ENCODE measurements around the gene DNAJB6.

DNAJB6 gene

GRCh38 chr7:157397731-157398691 lies 61.2 kb downstream of the DNAJB6 start:
- 0 out of 2 replicates have a peak overlapping the region, but pooled peaks have one; percentile 26 for H3K27ac ChIP-seq (ENCODE audit: low read depth, low read length)
- no peak overlapping the region for H3K9ac ChIP-seq (ENCODE audit: low read length)
- H3K9me3 ChIP-seq (ENCODE audit: control insufficient read depth, insufficient read depth, low read depth, low read length): no peaks in the 10 kb centered on the region
- H3K4me3 ChIP-seq (ENCODE audit: low read depth, low read length): no peak overlapping the region
- no peaks in the 10 kb centered on the region for H3K27me3 ChIP-seq (ENCODE audit: control insufficient read depth, insufficient read depth, low read length)
- peaks cover 13% of the 10 kb centered on the region; the same call in 1 of the 2 replicates for H3K4me1 ChIP-seq (ENCODE audit: control insufficient read depth, insufficient read depth, low read length)
- H3K36me3 ChIP-seq (ENCODE audit: control insufficient read depth, insufficient read depth, low read length): peaks cover 83% of the 10 kb centered on the region

GRCh38 chr7:157399086-157399687 lies 62.4 kb downstream of the DNAJB6 start:
- Histone ChIP-seq H3K4me3 (ENCODE audit: low read depth, low read length) (no peak overlapping the region), H3K27ac (ENCODE audit: low read depth, low read length) (no peak overlapping the region), H3K9me3 (ENCODE audit: control insufficient read depth, insufficient read depth, low read depth, low read length) (no peaks in the 10 kb centered on the region), H3K27me3 (ENCODE audit: control insufficient read depth, insufficient read depth, low read length) (no peaks in the 10 kb centered on the region), H3K9ac (ENCODE audit: low read length) (no peak overlapping the region), H3K36me3 (ENCODE audit: control insufficient read depth, insufficient read depth, low read length) (peaks cover 86% of the 10 kb centered on the region), H3K4me1 (ENCODE audit: control insufficient read depth, insufficient read depth, low read length) (peaks cover 14% of the 10 kb centered on the region; the same call in 1 of the 2 replicates)

GRCh38 chr7:157400171-157400860 lies 63.5 kb downstream of the DNAJB6 start:
- Histone ChIP-seq H3K4me1 (ENCODE audit: control insufficient read depth, insufficient read depth, low read length) (peaks cover 19% of the 10 kb centered on the region; the same call in 1 of the 2 replicates), H3K27ac (ENCODE audit: low read depth, low read length) (no peak overlapping the region), H3K27me3 (ENCODE audit: control insufficient read depth, insufficient read depth, low read length) (no peaks in the 10 kb centered on the region), H3K9ac (ENCODE audit: low read length) (no peak overlapping the region), H3K9me3 (ENCODE audit: control insufficient read depth, insufficient read depth, low read depth, low read length) (no peaks in the 10 kb centered on the region), H3K4me3 (ENCODE audit: low read depth, low read length) (no peak overlapping the region), H3K36me3 (ENCODE audit: control insufficient read depth, insufficient read depth, low read length) (peaks cover 86% of the 10 kb centered on the region)

- Histone ChIP-seq H3K9ac (ENCODE audit: low read length) (no peak overlapping the region), H3K4me3 (ENCODE audit: low read depth, low read length) (no peak overlapping the region), H3K27ac (ENCODE audit: low read depth, low read length) (no peak overlapping the region), H3K4me1 (ENCODE audit: control insufficient read depth, insufficient read depth, low read length) (peaks cover 20% of the 10 kb centered on the region; the same call in 1 of the 2 replicates), H3K36me3 (ENCODE audit: control insufficient read depth, insufficient read depth, low read length) (peaks cover 90% of the 10 kb centered on the region), H3K27me3 (ENCODE audit: control insufficient read depth, insufficient read depth, low read length) (no peaks in the 10 kb centered on the region), H3K9me3 (ENCODE audit: control insufficient read depth, insufficient read depth, low read depth, low read length) (no peaks in the 10 kb centered on the region)
Measured at GRCh38 chr7:157401567-157402387, 65.0 kb downstream of the DNAJB6 start.

- H3K27me3 ChIP-seq (ENCODE audit: control insufficient read depth, insufficient read depth, low read length): no peaks in the 10 kb centered on the region
- peaks cover 20% of the 10 kb centered on the region; the same call in 1 of the 2 replicates for H3K4me1 ChIP-seq (ENCODE audit: control insufficient read depth, insufficient read depth, low read length)
- no peak overlapping the region for H3K4me3 ChIP-seq (ENCODE audit: low read depth, low read length)
- no peak overlapping the region for H3K27ac ChIP-seq (ENCODE audit: low read depth, low read length)
- no peak overlapping the region for H3K9ac ChIP-seq (ENCODE audit: low read length)
- no peaks in the 10 kb centered on the region for H3K9me3 ChIP-seq (ENCODE audit: control insufficient read depth, insufficient read depth, low read depth, low read length)
- H3K36me3 ChIP-seq (ENCODE audit: control insufficient read depth, insufficient read depth, low read length): peaks cover 90% of the 10 kb centered on the region
Measured at GRCh38 chr7:157402388-157402703, 65.5 kb downstream of the DNAJB6 start.

GRCh38 chr7:157402911-157403534 lies 66.2 kb downstream of the DNAJB6 start:
- H3K9me3 ChIP-seq (ENCODE audit: control insufficient read depth, insufficient read depth, low read depth, low read length): no peaks in the 10 kb centered on the region
- no peak overlapping the region for H3K9ac ChIP-seq (ENCODE audit: low read length)
- peaks cover 90% of the 10 kb centered on the region for H3K36me3 ChIP-seq (ENCODE audit: control insufficient read depth, insufficient read depth, low read length)
- H3K27me3 ChIP-seq (ENCODE audit: control insufficient read depth, insufficient read depth, low read length): no peaks in the 10 kb centered on the region
- no peak overlapping the region for H3K4me3 ChIP-seq (ENCODE audit: low read depth, low read length)
- H3K27ac ChIP-seq (ENCODE audit: low read depth, low read length): no peak overlapping the region
- 0 out of 2 replicates have a peak, but pooled peaks cover 17% of the 10 kb centered on the region for H3K4me1 ChIP-seq (ENCODE audit: control insufficient read depth, insufficient read depth, low read length)

GRCh38 chr7:157403646-157404401 lies 67.0 kb downstream of the DNAJB6 start:
- no peaks in the 10 kb centered on the region for H3K27me3 ChIP-seq (ENCODE audit: control insufficient read depth, insufficient read depth, low read length)
- peaks cover 84% of the 10 kb centered on the region for H3K36me3 ChIP-seq (ENCODE audit: control insufficient read depth, insufficient read depth, low read length)
- no peak overlapping the region for H3K9ac ChIP-seq (ENCODE audit: low read length)
- H3K27ac ChIP-seq (ENCODE audit: low read depth, low read length): no peak overlapping the region
- H3K4me1 ChIP-seq (ENCODE audit: control insufficient read depth, insufficient read depth, low read length): 0 out of 2 replicates have a peak, but pooled peaks cover 21% of the 10 kb centered on the region
- H3K4me3 ChIP-seq (ENCODE audit: low read depth, low read length): no peak overlapping the region
- H3K9me3 ChIP-seq (ENCODE audit: control insufficient read depth, insufficient read depth, low read depth, low read length): no peaks in the 10 kb centered on the region

- no peaks in the 10 kb centered on the region for H3K9me3 ChIP-seq (ENCODE audit: control insufficient read depth, insufficient read depth, low read depth, low read length)
- H3K9ac ChIP-seq (ENCODE audit: low read length): no peak overlapping the region
- no peaks in the 10 kb centered on the region for H3K27me3 ChIP-seq (ENCODE audit: control insufficient read depth, insufficient read depth, low read length)
- peaks cover 84% of the 10 kb centered on the region for H3K36me3 ChIP-seq (ENCODE audit: control insufficient read depth, insufficient read depth, low read length)
- no peak overlapping the region for H3K27ac ChIP-seq (ENCODE audit: low read depth, low read length)
- peaks cover 30% of the 10 kb centered on the region; the same call in 1 of the 2 replicates for H3K4me1 ChIP-seq (ENCODE audit: control insufficient read depth, insufficient read depth, low read length)
- H3K4me3 ChIP-seq (ENCODE audit: low read depth, low read length): no peak overlapping the region
Measured at GRCh38 chr7:157404845-157405481, 68.2 kb downstream of the DNAJB6 start.

- Histone ChIP-seq H3K9me3 (ENCODE audit: control insufficient read depth, insufficient read depth, low read depth, low read length) (no peaks in the 10 kb centered on the region), H3K4me1 (ENCODE audit: control insufficient read depth, insufficient read depth, low read length) (peaks cover 35% of the 10 kb centered on the region; the same call in 1 of the 2 replicates), H3K36me3 (ENCODE audit: control insufficient read depth, insufficient read depth, low read length) (peaks cover 84% of the 10 kb centered on the region), H3K9ac (ENCODE audit: low read length) (no peak overlapping the region), H3K27ac (ENCODE audit: low read depth, low read length) (no peak overlapping the region), H3K27me3 (ENCODE audit: control insufficient read depth, insufficient read depth, low read length) (no peaks in the 10 kb centered on the region), H3K4me3 (ENCODE audit: low read depth, low read length) (no peak overlapping the region)
Measured at GRCh38 chr7:157405501-157405900, 68.7 kb downstream of the DNAJB6 start.
